DMS 273 (cell line): ENCODE data around the gene TRPM3.

Experiments
- DNase-seq: peaks from one replicate; lab custom pipeline; 2025; ENCODE audit not compliant: unreplicated experiment; lab: John Stamatoyannopoulos, UW

The TRPM3 gene

GRCh38 chr9:70950270-70950669, 171.2 kb downstream of the TRPM3 start:
- DNase-seq = no peak

DNA sequence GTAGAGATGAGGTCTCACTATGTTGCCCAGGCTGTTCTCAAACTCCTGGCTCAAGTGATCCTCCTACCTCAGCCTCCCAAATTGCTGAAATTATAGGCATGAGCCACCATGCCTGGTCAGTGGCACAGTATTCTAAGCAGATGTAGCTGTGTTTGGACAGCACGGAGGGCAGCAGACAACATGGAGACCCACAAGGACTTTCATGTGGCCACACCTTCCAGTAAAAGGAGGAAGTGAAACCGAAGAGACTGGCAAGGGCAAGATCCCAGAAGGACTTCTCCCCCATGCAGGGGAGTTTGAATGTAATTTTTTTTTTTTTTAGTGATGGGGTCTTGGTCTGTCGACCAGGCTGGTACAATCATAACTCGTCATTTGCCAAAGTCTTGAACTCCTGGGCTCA, 172.2 kb downstream of the TRPM3 start:
- DNase-seq = no peak

DNA sequence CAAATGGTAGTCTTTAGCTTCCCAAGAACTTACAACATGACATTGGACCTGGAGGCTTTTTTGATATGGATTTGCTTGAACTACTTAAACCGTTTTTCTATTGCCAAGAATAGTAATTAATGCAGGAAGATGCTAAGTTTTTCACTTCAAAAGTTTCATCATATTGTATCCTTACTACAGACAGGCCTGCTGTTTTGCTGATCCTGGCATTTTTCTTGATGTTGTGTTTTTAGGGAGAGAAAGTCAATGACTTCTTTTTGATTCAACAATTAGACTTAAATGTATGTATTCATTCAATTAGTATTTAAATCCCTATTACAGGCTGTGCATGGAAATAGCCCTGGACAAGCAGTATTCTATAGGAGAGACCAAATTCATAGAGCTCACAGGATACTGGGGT, 172.7 kb downstream of the TRPM3 start:
- no peak for DNase-seq

DNA sequence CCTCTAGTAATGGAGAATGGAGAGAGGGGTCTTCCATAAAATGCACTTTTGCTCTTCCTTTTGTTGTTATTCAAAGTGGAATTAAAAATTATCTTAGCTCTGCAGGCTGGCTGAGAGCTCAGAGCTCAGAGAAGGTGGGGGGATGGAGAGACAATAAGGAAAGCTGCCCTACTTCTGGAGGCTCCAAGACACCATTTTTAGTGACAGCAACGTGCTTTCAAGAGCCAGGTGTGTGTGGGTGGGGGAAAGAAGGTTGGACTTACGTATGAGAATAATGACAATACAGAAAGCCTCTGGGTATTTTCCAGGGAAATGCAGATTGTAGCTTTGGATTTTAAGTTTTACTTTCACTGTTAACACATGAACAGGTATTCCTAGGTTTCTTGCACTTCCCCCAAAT, 173.9 kb downstream of the TRPM3 start:
- DNase-seq = no peak

DNA sequence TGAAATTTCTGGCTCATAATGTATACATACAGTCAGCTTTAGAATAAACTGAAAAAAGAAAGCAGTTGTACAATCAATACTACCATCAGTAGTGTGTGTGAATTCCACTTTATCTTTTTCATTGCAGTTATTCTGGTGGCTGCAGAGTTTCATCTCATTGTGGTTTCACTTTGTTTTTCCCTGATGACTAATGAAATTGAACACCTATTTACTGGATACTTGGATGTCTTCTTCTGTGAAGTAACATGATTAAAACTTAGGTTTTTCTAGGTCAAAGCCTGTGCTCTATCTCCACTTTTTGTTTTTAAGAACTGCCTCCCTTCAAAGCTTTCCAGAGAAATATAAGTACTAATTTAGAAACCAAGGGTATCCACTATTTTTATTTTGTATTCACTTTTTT, 174.3 kb downstream of the TRPM3 start:
- DNase-seq = no peak

GRCh38 chr9:70945301-70945700, 176.1 kb downstream of the TRPM3 start:
- DNase-seq = no peak

DNA sequence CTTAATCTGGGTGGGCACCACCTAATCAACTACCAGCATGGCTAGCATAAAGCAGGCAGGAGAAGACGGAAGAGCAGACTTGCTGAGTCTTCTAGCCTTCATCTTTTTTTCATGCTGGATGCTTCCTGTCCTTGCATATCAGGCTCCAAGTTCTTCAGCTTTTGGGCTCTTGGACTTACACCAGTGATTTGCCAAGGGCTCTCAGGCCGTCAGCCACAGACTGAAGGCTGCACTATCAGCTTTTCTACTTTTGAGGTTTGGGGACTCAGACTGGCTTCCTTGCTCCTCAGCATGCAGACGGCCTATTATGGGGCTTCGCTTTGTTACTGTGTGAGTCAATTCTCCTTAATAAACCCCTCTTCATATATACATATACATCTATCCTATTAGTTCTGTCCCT, 180.2 kb downstream of the TRPM3 start:
- no peak for DNase-seq

DNA sequence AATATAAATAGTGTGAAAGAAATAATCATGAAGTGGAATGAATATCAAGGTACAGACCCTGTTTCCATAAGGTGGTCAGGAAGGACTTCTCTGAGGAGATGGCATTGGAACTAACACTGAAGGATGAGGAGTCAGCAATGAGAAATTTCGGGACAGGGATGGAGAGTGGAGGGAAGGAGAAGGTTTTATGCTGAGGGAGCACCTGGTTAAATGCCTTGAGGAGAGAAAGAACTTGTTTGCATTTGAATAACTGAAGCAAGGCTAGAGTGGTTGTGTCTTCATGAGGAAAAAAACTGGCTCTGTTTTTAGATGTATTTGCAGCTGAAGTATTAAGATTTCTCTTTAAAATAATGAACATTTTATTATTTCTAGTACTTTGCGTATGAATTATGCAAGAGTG, 180.8 kb downstream of the TRPM3 start:
- no peak for DNase-seq

- no peak for DNase-seq
These were observed 184.9 kb downstream of the TRPM3 start for GRCh38 chr9:70936536-70936935.

GRCh38 chr9:70935856-70936255, 185.6 kb downstream of the TRPM3 start:
- DNase-seq = no peak

- no peak for DNase-seq
These were observed 186.8 kb downstream of the TRPM3 start for GRCh38 chr9:70934642-70935041.

GRCh38 chr9:70933321-70933720, 188.1 kb downstream of the TRPM3 start:
- no peak for DNase-seq

DNA sequence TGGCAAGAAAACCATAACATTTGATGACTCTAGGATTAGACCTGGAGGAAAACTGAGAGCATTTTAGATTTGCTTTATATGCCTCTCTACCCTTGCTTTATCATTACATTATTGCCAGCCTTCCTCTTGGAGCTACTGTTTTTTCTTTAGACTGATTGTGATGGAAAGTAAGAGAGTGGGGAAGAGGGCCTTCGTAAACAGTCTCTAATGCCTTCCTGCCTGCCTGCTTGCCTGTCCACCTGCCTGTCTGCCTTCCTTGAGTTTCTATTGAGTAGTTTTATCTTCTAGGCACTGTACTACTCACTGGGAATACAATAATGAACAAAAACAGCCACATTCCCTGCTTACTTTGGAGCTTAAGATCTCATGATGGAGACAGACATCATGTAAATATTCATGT, 189.3 kb downstream of the TRPM3 start:
- DNase-seq = no peak

DNA sequence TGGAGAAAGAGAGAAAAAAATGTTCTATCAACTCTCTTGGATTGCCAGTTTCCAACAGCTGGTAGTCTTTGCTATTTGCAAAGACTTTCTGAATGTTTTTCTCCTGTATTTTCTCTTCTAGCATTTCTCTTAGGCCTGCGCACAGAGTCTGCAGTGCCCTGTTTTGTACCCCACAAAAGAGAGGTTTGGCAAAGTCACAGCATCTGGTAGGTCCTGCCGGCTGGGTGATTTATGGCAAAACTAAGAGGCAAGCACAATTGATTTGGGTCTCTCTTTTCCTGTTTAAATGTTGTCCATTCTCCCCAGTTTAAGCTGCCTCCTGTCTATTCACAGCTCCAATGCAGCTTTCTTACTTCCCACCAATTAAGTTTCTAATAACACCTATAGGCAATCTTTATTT, 193.9 kb downstream of the TRPM3 start:
- DNase-seq = no peak

DNA sequence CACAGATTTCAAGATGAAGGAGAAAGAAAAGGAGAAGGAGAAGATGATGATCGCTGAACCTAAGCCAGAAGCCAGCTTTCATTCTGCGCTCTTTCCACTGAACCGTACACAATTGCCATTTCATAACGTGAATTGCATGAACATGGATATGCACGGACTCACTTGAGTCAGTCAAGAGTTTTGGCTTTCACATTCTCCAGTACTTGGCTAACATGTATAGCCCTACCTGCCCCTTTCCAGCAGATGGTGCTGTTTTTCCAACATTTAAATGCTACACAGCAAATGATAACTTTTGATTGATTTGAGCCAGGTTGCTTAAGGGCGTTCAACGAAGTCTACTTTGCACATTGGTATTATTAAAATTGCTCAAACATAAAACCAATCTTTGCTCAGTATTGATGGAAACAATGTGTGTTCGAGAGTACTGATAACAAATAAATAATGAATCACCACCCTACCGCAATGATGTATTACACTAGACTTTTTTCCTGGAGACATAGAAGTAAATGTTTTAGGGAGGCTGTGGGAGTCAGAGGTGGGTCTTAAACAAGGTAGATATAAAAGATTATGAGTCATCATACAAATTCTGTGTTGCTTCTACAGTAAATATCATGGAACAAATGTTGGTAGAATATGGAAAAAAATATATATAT, 196.4 kb downstream of the TRPM3 start:
- DNase-seq = peak; percentile 81

GRCh38 chr9:70924380-70924779, 197.0 kb downstream of the TRPM3 start:
- DNase-seq = no peak

- DNase-seq = no peak
These were observed 197.5 kb downstream of the TRPM3 start for GRCh38 chr9:70923961-70924360.

GRCh38 chr9:70921136-70921535, 200.3 kb downstream of the TRPM3 start:
- DNase-seq = no peak

DNA sequence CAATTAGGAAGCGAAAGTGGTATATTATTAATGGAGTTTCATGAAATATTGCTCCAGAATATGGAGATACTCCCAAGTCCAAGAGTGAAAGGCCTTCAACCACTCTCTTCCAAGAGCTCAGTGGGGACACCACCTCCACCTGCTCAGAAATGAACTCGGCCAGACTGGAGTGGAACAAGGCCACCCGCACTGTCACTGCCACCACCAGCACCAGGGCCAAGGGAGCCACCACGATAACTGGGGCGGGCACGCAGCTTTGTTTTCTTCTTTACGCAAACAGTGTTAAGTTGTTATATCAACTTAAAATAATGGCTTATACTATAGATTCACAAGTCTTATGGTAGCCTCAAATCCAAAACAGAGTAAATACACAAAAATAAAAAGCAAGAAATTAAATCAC, 204.1 kb downstream of the TRPM3 start:
- no peak for DNase-seq

DNA sequence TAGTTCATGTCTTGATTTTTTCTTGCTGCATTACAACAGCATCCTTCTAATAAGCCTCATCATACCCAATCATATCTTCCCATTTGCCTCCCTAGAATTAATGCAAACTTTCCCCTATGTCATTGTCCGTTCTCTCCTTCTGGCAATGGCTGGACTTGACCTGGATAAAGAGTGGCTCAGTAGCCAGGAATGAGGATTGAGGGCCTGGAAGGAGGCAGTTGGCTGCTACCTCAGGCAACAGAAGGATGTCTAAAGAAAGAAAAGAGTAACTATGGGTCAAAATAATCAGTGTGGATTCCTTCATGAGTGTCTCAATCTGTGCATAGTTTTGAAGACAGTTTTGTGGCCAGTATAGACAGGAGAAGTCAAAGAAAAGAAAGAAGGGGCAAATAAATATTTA, 209.6 kb downstream of the TRPM3 start:
- DNase-seq = no peak

DNA sequence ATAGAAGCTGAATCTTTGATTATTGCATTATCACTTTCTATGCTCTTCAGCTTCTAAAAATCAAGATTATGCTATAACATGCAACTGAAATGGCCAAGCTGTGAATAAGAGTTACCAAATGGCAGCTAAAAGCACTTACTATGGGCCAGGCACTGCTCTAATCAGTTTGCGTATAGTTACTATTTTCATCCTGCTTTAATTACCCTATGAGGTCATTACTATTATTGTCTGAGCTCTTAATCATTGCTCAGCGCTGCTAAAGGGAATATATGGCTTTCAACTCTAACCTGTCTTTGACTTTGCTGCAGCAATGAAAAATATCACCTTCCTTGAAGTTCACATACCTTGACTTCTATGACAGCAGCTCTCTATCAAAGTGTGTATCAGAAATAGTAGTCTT, 210.8 kb downstream of the TRPM3 start:
- no peak for DNase-seq

GRCh38 chr9:70902692-70903131, 218.7 kb downstream of the TRPM3 start:
- peak; percentile 87 for DNase-seq

DNA sequence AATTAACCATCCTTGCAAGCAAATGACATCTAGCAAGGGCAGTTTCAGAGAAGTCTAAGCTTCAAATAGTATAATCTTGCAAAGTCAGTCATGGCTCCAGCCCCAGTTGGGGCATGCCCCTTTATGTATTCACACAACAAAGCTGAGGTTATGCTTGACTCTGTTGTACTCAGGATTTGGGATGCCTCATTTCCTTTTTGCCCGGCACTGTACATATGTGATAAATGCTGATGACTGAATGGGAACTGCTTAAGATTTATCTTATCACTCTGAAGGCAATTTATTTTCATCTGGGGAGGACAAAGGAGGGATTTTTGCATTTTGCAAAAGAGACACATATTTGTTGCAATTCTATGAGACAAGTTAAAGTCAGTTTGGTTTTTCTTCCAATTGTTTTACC, 219.2 kb downstream of the TRPM3 start:
- DNase-seq = peak; percentile 34

- DNase-seq = peak; percentile 46
These were observed 219.7 kb downstream of the TRPM3 start for GRCh38 chr9:70901746-70902145.
